PC-3 (cell line): ENCODE data around the gene IFT122.

ENCODE experiments used
- EZH2 ChIP-seq: fragments of 300-600 bp; sonication (generic); IDR thresholded peaks from one replicate; pipeline ENCODE4 v1.6.1; 2017; ENCODE audit warnings: antibody characterized with exemption, mild to moderate bottlenecking, low read length; ENCODE audit not compliant: unreplicated experiment
- TF ChIP-seq, protein P1 (sequence below): fragments of 300-600 bp; sonication (generic); conservative IDR thresholded peaks from 2 replicates; pipeline ENCODE4 v1.5.1; 2017; ENCODE audit warnings: antibody characterized with exemption, low read depth, mild to moderate bottlenecking, low read length

DNA sequence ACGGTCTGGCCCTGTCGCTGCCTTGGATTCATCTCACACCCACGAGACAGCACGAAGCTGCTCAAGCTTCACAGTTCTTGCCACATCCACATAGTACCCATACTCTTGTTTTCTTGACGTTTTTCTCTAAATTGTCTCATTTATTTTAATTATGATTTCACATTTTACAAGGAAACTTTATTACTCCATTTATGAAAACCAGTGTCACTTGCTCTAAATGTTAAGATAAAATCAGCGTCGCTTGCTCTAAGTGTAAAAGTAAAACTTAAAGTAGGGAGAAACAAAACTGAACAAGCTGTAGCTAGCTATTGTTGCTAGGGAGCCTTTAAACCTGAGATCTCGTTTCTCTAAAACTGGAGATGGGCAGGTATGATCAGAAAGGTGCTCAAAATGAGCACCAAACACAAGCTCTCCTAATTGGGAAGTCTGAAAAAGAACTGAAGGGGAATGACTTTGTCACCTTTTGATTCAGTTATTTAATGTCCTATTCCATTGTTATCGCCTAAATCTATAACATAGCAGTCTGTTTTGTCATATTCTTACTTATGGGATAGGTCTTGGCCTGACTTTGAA is 680 bp downstream of the IFT122 start:
- TF ChIP-seq, protein P1, sequence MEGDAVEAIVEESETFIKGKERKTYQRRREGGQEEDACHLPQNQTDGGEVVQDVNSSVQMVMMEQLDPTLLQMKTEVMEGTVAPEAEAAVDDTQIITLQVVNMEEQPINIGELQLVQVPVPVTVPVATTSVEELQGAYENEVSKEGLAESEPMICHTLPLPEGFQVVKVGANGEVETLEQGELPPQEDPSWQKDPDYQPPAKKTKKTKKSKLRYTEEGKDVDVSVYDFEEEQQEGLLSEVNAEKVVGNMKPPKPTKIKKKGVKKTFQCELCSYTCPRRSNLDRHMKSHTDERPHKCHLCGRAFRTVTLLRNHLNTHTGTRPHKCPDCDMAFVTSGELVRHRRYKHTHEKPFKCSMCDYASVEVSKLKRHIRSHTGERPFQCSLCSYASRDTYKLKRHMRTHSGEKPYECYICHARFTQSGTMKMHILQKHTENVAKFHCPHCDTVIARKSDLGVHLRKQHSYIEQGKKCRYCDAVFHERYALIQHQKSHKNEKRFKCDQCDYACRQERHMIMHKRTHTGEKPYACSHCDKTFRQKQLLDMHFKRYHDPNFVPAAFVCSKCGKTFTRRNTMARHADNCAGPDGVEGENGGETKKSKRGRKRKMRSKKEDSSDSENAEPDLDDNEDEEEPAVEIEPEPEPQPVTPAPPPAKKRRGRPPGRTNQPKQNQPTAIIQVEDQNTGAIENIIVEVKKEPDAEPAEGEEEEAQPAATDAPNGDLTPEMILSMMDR, result no peak
- TF ChIP-seq EZH2, result no peak
